SW480 (cell line): ENCODE results near the gene PBXIP1.

Source experiments
- DNase-seq: peaks from one replicate; pipeline ENCODE4 v3.0.0-alpha.2; 2016; ENCODE audit warnings: low spot score

The PBXIP1 gene

GRCh38 chr1:154895798-154896197, 60.1 kb downstream of the PBXIP1 start:
- DNase-seq: no peak
